NCI-H526 (cell line): ENCODE results near the gene KCNK15.

ENCODE experiments used
- DNase-seq, 2 experiments: peaks; one replicate each; lab custom pipeline; 2025; lab: John Stamatoyannopoulos, UW

KCNK15 gene

GRCh38 chr20:44715499-44716308, 30.0 kb upstream of the KCNK15 start:
- DNase-seq, result no peak

- no peak for DNase-seq
Measured at GRCh38 chr20:44716309-44717106, 29.2 kb upstream of the KCNK15 start.

GRCh38 chr20:44717986-44718385, 27.7 kb upstream of the KCNK15 start:
- DNase-seq, result no peak

GRCh38 chr20:44719841-44720240, 25.8 kb upstream of the KCNK15 start:
- DNase-seq, result no peak

GRCh38 chr20:44720621-44720996, 25.1 kb upstream of the KCNK15 start:
- no peak for DNase-seq

GRCh38 chr20:44720997-44721784, 24.5 kb upstream of the KCNK15 start:
- DNase-seq, result no peak

GRCh38 chr20:44721785-44722054, 23.9 kb upstream of the KCNK15 start:
- DNase-seq, result no peak

GRCh38 chr20:44722990-44723389, 22.7 kb upstream of the KCNK15 start:
- DNase-seq, result no peak

GRCh38 chr20:44723391-44723790, 22.3 kb upstream of the KCNK15 start:
- no peak for DNase-seq

- no peak for DNase-seq
Measured at GRCh38 chr20:44723798-44724362, 21.8 kb upstream of the KCNK15 start.

GRCh38 chr20:44724423-44725091, 21.1 kb upstream of the KCNK15 start:
- no peak for DNase-seq

- DNase-seq, result no peak
Measured at GRCh38 chr20:44725837-44726236, 19.8 kb upstream of the KCNK15 start.

- no peak for DNase-seq
Measured at GRCh38 chr20:44727039-44727438, 18.6 kb upstream of the KCNK15 start.

GRCh38 chr20:44727651-44728050, 18.0 kb upstream of the KCNK15 start:
- DNase-seq, result no peak

- DNase-seq, result peak; percentile 28 to 61
Measured at GRCh38 chr20:44728801-44729443, 16.7 kb upstream of the KCNK15 start.

GRCh38 chr20:44730441-44730840, 15.2 kb upstream of the KCNK15 start:
- no peak for DNase-seq

- DNase-seq, result no peak
Measured at GRCh38 chr20:44731657-44732056, 14.0 kb upstream of the KCNK15 start.

GRCh38 chr20:44732327-44732726, 13.3 kb upstream of the KCNK15 start:
- no peak for DNase-seq

GRCh38 chr20:44733341-44734069, 12.2 kb upstream of the KCNK15 start:
- DNase-seq, result peak; percentile 12 to 75

GRCh38 chr20:44734938-44735337, 10.7 kb upstream of the KCNK15 start:
- DNase-seq, result no peak

GRCh38 chr20:44735816-44736169, 9.9 kb upstream of the KCNK15 start:
- DNase-seq, result no peak
